HG03060 (cell line): ENCODE measurements around the gene PARS2.

Experiments used
- ATAC-seq: cut with Tn5 transposase; IDR thresholded peaks from one replicate; pipeline ENCODE4 v1.9.1; 2021; ENCODE audit warnings: low read depth, moderate number of reproducible peaks; ENCODE audit not compliant: unreplicated experiment

PARS2 gene

GRCh38 chr1:54800041-54800898 is 35.9 kb upstream of the PARS2 start:
- ATAC-seq, result no peak

GRCh38 chr1:54798769-54799641 is 34.7 kb upstream of the PARS2 start:
- ATAC-seq, result no peak

GRCh38 chr1:54798206-54798605 is 33.9 kb upstream of the PARS2 start:
- ATAC-seq, result no peak

- ATAC-seq, result no peak
Observed at GRCh38 chr1:54796902-54797301, 32.6 kb upstream of the PARS2 start.

GRCh38 chr1:54795841-54796468 is 31.6 kb upstream of the PARS2 start:
- no peak for ATAC-seq

GRCh38 chr1:54795356-54795665 is 31.0 kb upstream of the PARS2 start:
- ATAC-seq, result no peak

- ATAC-seq, result no peak
Observed at GRCh38 chr1:54794451-54795355, 30.4 kb upstream of the PARS2 start.

- ATAC-seq, result no peak
Observed at GRCh38 chr1:54792686-54793282, 28.5 kb upstream of the PARS2 start.

GRCh38 chr1:54791880-54792522 is 27.7 kb upstream of the PARS2 start:
- ATAC-seq, result no peak

- no peak for ATAC-seq
Observed at GRCh38 chr1:54788459-54788858, 24.1 kb upstream of the PARS2 start.

- ATAC-seq, result no peak
Observed at GRCh38 chr1:54787604-54788003, 23.3 kb upstream of the PARS2 start.

- ATAC-seq, result no peak
Observed at GRCh38 chr1:54786778-54787177, 22.5 kb upstream of the PARS2 start.

- no peak for ATAC-seq
Observed at GRCh38 chr1:54784066-54784465, 19.7 kb upstream of the PARS2 start.

- no peak for ATAC-seq
Observed at GRCh38 chr1:54782588-54782987, 18.3 kb upstream of the PARS2 start.

GRCh38 chr1:54782156-54782555 is 17.8 kb upstream of the PARS2 start:
- ATAC-seq, result no peak

- no peak for ATAC-seq
Observed at GRCh38 chr1:54781023-54781723, 16.9 kb upstream of the PARS2 start.

- no peak for ATAC-seq
Observed at GRCh38 chr1:54777431-54777830, 13.1 kb upstream of the PARS2 start.

- no peak for ATAC-seq
Observed at GRCh38 chr1:54777011-54777410, 12.7 kb upstream of the PARS2 start.
